CD4-positive, alpha-beta T cell (primary cell): Measurements from ENCODE around the gene RNF111. TPM values are rescaled to one million over a fixed set of nuclear protein-coding genes. Genes with fewer than 3 reads are reported as not detected.

ENCODE experiments used
- ATAC-seq: fragments of 200-7000 bp; cut with Tn5 transposase; one replicate; pipeline ENCODE4 v1.10.0; 2022; ENCODE audit warnings: mild to moderate bottlenecking; ENCODE audit not compliant: poor library complexity
- CTCF ChIA-PET: fragments of 350-600 bp; sonication (Branson Sonifier 250); formaldehyde crosslinking; loops from one replicate; lab custom pipeline; 2021; ENCODE audit warnings: antibody characterized with exemption, inconsistent platforms; lab: Charles Lee
- POLR2A ChIA-PET: fragments of 350-600 bp; sonication (Branson Sonifier 250); formaldehyde crosslinking; loops from one replicate; lab custom pipeline; 2021; ENCODE audit warnings: antibody characterized with exemption, inconsistent platforms; lab: Charles Lee
- DNase-seq, 14 experiments: peaks; one replicate each; pipeline ENCODE4 v3.0.0-alpha.2; 2013 to 2020; ENCODE audit warnings: mixed read lengths in 2 of 14
- H3K27ac ChIP-seq, 2 donors: one replicate each; pipeline versions ENCODE4 v1.5.1 to v1.7.0; 2013; ENCODE audit warnings: low read length in 2 of 2, low read depth in 1 of 2, mild to moderate bottlenecking in 1 of 2
- H3K27me3 ChIP-seq, 2 experiments: 1 replicate in 1 of 2; 2 replicates in 1 of 2; pipeline versions ENCODE4 v1.6.1 to v1.7.0; 2013; ENCODE audit warnings: low read length in 2 of 2, control low read depth in 1 of 2, mild to moderate bottlenecking in 1 of 2, moderate library complexity in 1 of 2; ENCODE audit not compliant: insufficient read depth in 2 of 2, control insufficient read depth in 1 of 2
- H3K36me3 ChIP-seq: one replicate; pipeline ENCODE4 v1.6.1; 2013; ENCODE audit warnings: low read length, control low read depth; ENCODE audit not compliant: insufficient read depth
- H3K4me1 ChIP-seq: one replicate; pipeline ENCODE4 v1.6.1; 2013; ENCODE audit warnings: low read length, control low read depth; ENCODE audit not compliant: insufficient read depth
- H3K4me3 ChIP-seq: one replicate; pipeline ENCODE4 v1.5.1; 2013; ENCODE audit warnings: mild to moderate bottlenecking, low read length, moderate library complexity
- H3K9me3 ChIP-seq, 2 experiments: 1 replicate in 1 of 2; 2 replicates in 1 of 2; pipeline versions ENCODE4 v1.6.1 to v1.7.0; 2013; ENCODE audit warnings: low read length in 2 of 2, mild to moderate bottlenecking in 2 of 2, control low read depth in 1 of 2, moderate library complexity in 1 of 2; ENCODE audit not compliant: control insufficient read depth in 1 of 2, insufficient read depth in 1 of 2
- H3K27ac Mint-ChIP-seq: one replicate; pipeline ENCODE4 v1.8.0; 2020; ENCODE audit warnings: mixed read lengths
- H3K27me3 Mint-ChIP-seq: one replicate; pipeline ENCODE4 v1.8.0; 2021; ENCODE audit warnings: mixed read lengths
- H3K36me3 Mint-ChIP-seq: one replicate; pipeline ENCODE4 v1.8.0; 2021; ENCODE audit warnings: low read depth, mixed read lengths
- H3K4me1 Mint-ChIP-seq: one replicate; pipeline ENCODE4 v1.8.0; 2021; ENCODE audit warnings: low read depth, mixed read lengths
- H3K4me3 Mint-ChIP-seq: one replicate; pipeline ENCODE4 v1.8.0; 2020; ENCODE audit warnings: mild to moderate bottlenecking, mixed read lengths
- H3K9me3 Mint-ChIP-seq: one replicate; pipeline ENCODE4 v1.8.0; 2020; ENCODE audit warnings: mixed read lengths
- CTCF ChIP-seq: fragments of 200-600 bp; IDR thresholded peaks from one replicate; pipeline ENCODE4 v1.8.0; 2022; ENCODE audit warnings: antibody characterized with exemption, mild to moderate bottlenecking
- intact Hi-C, 2 experiments: fragments of 100-400 bp; cut with DNase I in 1 of 2; cut with micrococcal nuclease in 1 of 2; formaldehyde crosslinking; loops; one replicate each; pipeline versions ENCODE4 v1.15.1 to v1.9.0; 2023 to 2025; cut with DNase I, micrococcal nuclease
- total RNA-seq, 174 experiments: library from RNA in 2 of 174; stranded (reverse) in 2 of 174; gene quantifications; one replicate each; pipeline ENCODE4 v1.2.3 and lab custom pipeline; 2021 to 2026

Gene RNF111
- total RNA-seq, 2 experiments from 2014 or later: 35.4 to 37.1 TPM

DNA sequence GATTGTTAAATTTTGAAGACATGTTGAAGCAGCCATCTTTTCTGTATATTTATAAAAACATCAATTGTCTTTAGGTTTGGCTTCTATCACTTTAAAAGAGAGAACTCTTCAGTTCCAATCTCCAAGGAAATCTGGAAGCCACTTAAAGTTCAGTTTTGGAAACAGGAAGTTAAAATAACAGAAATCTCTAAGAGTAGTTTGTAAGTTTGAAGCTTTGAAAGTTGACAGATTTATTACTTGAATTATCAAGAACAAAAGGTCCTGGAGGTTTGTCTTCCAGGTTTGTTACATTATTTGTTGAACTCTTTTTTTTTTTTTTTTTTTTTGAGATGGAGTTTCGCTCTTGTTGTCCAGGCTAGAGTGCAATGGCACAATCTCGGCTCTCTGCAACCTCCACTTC is 30.0 kb downstream of the RNF111 start:
- TF ChIP-seq CTCF: no peak
- no peak for ATAC-seq
- no peak for DNase-seq
- H3K27me3 ChIP-seq: no peaks in the 10 kb centered on the region
- H3K36me3 ChIP-seq: peaks cover 9% of the 10 kb centered on the region
- Mint-ChIP-seq H3K27ac (no peak overlapping the region), H3K4me1 (peaks cover 41% of the 10 kb centered on the region), H3K4me3 (no peak overlapping the region), H3K36me3 (peaks cover 50% of the 10 kb centered on the region), H3K27me3 (no peaks in the 10 kb centered on the region), H3K9me3 (no peaks in the 10 kb centered on the region)
- H3K4me3 ChIP-seq: no peak overlapping the region
- H3K27ac ChIP-seq: no peak overlapping the region
- H3K9me3 ChIP-seq: no peaks in the 10 kb centered on the region
- ChIA-PET POLR2A (interaction anchor here (1.3 kb wide), 1 partner anchor 30 kb away, joined by 3 read pairs; the partner anchor contains the start of gene RNF111), CTCF (interaction anchor here (0.6 to 0.9 kb wide), 2 partner anchors 61 to 1806 kb away, joined by 3 to 4 read pairs; no protein-coding TSS in a partner anchor)
- intact Hi-C loops: no loop called here
- no peaks in the 10 kb centered on the region for H3K4me1 ChIP-seq

GRCh38 chr15:59018833-59019232 is 31.4 kb downstream of the RNF111 start:
- intact Hi-C loops: no loop called here
- peaks cover 9% of the 10 kb centered on the region for H3K36me3 ChIP-seq
- ATAC-seq: no peak
- Mint-ChIP-seq H3K9me3 (no peaks in the 10 kb centered on the region), H3K36me3 (peaks cover 50% of the 10 kb centered on the region), H3K4me3 (no peak overlapping the region), H3K27ac (no peak overlapping the region), H3K4me1 (peaks cover 38% of the 10 kb centered on the region), H3K27me3 (no peaks in the 10 kb centered on the region)
- H3K9me3 ChIP-seq: no peaks in the 10 kb centered on the region
- ChIA-PET POLR2A (no interaction called here), CTCF (no interaction called here)
- TF ChIP-seq CTCF: no peak
- no peak overlapping the region for H3K4me3 ChIP-seq
- no peak overlapping the region for H3K27ac ChIP-seq
- H3K27me3 ChIP-seq: no peaks in the 10 kb centered on the region
- DNase-seq: no peak
- no peaks in the 10 kb centered on the region for H3K4me1 ChIP-seq

- Mint-ChIP-seq H3K4me1 (peaks cover 39% of the 10 kb centered on the region), H3K36me3 (peaks cover 55% of the 10 kb centered on the region), H3K27me3 (no peaks in the 10 kb centered on the region), H3K27ac (no peak overlapping the region), H3K4me3 (no peak overlapping the region), H3K9me3 (no peaks in the 10 kb centered on the region)
- Histone ChIP-seq H3K4me3 (no peak overlapping the region), H3K27me3 (no peaks in the 10 kb centered on the region), H3K36me3 (peaks cover 15% of the 10 kb centered on the region), H3K9me3 (no peaks in the 10 kb centered on the region), H3K4me1 (no peaks in the 10 kb centered on the region), H3K27ac (no peak overlapping the region)
- ChIA-PET POLR2A (interaction anchor here (1.0 kb wide), 1 partner anchor 32 kb away, joined by 3 read pairs; no protein-coding TSS in a partner anchor), CTCF (no interaction called here)
- DNase-seq (no peak), ATAC-seq (no peak)
- intact Hi-C loops: no loop called here
- no peak for TF ChIP-seq CTCF
Measured at GRCh38 chr15:59020322-59020721, 32.9 kb downstream of the RNF111 start.
